Activated CD4-positive, alpha-beta T cell treated with anti-CD3 and anti-CD28 coated beads for 48 hours (primary cell): ENCODE measurements around the gene FGF16.
"Not testable (repeated sequence)": the region's sequence is repeated elsewhere in the genome, so short reads cannot be mapped to it uniquely, and the experiment has no call there.

ENCODE experiments used
- DNase-seq: peaks from one replicate; pipeline ENCODE4 v3.0.0-alpha.2; 2020

FGF16 gene

DNA sequence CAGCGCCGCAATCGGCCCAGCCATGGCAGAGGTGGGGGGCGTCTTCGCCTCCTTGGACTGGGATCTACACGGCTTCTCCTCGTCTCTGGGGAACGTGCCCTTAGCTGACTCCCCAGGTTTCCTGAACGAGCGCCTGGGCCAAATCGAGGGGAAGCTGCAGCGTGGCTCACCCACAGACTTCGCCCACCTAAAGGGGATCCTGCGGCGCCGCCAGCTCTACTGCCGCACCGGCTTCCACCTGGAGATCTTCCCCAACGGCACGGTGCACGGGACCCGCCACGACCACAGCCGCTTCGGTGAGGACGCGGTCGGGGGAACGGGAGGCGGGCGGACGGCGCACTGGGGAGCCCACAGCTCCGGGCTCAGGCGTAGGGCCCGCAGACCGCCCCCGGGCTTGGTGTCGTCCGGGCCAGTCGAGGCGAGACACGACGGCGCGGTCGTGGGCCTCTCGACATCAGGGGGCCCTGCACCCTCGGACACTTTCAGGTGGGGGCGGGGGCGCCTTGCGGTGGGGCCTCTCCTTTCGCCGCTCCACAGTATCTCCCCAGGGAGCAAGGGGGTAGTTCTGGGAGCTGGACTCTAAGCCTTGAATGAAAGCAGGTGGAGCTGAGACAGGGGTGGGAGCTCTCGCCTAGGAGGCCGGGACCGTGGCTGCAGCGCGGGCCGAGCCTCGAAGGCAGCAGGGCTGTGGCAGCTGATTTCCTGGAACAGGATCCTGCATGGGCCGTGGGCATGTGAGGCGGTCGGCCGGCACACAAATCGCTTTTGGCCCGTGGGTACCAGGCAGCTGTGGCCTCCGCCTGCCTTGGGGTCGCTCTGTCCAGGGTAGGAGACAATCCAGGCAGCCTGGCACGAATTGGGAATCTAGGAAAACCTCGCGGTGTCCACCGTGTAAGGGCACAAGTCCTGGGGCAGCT is 722 bp downstream of the FGF16 start:
- DNase-seq = peak; percentile 7

DNA sequence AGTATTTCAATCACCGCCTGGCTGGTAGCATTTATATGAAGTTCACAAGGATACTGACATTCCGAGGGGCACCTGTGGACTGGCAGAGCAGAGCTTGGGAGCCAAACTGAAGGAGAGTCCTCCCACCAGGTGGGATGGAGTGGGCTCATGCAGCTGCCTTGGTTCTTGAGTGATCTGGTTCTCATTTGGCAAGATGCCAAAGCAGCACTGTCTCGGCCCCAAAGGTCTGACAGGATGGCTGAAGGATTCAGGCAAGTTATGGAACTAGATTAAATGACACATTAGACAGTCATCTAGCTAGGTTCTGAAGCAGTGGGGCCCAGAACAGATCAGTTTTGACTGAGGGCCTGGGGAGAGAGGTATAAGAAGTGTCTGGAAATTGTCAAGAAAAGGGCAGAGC is 3.2 kb downstream of the FGF16 start:
- DNase-seq = no peak

DNA sequence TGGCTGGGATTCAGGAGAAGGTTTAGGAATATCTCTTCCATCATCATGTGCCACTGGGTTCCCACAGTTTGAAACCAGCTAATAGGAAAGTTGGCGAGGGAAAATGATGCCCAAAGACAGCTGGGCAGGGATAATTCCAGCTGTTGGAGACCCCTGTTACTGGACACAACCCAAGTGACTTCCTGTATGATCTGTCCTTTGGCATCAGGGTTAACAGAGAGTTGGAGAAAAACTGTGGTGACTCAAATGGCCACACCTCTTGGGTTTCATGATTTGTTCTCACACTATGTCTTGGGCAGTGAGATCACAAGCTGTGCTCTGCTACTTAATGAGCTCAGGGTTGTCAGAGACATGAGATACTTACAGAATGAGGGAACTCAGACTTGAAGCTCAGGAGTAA is 3.8 kb downstream of the FGF16 start:
- no peak for DNase-seq

DNA sequence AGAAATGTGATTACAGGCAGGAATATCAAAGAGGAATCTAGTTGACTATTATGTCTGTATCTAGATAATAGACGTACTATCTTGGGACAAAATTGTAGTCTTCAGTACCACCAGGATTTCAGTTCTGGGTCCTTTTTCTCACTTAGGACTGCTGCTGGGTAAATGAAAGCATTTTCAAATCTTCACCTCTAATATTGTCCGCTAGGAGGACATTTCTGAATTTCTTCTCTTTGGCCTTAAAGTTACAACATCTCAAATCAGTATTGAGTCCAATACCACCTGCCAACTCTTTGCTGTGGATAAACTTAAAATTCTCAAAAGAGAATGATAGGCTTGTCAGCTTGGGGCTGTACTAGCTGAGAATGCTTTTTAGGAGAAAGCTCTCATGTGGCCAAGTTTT is 6.0 kb downstream of the FGF16 start:
- DNase-seq = no peak

DNA sequence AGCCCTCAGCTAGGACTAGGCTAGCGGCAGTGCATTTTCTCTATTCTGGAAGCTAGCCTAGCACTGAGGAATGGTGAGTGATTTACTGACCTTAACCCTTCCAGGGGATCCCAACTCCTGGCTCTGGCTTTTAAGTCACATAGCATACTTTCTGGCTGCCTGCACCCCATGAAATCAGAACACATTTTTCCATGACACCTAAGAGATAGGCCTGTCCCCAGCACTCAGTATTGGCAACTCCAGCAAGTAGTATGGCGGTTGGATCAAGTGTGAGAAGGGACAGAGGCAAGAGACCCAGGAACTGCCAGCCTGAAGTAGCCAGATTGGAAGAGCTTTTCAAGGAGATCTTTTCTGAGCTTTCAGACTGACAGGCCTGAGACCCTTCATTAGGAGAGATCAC is 8.2 kb downstream of the FGF16 start:
- no peak for DNase-seq

DNA sequence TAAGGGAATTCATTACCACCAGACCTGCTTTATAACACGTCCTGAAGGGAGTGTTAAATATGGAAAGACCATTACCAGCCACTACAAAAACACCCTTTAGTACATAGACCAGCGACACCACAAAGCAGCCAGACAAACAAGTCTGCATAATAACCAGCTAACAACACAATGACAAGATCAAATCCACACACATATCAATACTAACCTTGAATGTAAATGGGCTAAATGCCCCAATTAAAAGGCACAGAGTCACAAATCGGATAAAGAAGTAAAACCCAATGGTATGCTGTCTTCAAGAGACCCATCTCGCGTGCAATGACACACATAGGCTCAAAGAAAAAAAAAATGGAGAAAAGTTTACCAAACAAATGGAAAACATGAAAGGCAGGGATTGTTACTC is 36.9 kb downstream of the FGF16 start:
- no peak for DNase-seq

DNA sequence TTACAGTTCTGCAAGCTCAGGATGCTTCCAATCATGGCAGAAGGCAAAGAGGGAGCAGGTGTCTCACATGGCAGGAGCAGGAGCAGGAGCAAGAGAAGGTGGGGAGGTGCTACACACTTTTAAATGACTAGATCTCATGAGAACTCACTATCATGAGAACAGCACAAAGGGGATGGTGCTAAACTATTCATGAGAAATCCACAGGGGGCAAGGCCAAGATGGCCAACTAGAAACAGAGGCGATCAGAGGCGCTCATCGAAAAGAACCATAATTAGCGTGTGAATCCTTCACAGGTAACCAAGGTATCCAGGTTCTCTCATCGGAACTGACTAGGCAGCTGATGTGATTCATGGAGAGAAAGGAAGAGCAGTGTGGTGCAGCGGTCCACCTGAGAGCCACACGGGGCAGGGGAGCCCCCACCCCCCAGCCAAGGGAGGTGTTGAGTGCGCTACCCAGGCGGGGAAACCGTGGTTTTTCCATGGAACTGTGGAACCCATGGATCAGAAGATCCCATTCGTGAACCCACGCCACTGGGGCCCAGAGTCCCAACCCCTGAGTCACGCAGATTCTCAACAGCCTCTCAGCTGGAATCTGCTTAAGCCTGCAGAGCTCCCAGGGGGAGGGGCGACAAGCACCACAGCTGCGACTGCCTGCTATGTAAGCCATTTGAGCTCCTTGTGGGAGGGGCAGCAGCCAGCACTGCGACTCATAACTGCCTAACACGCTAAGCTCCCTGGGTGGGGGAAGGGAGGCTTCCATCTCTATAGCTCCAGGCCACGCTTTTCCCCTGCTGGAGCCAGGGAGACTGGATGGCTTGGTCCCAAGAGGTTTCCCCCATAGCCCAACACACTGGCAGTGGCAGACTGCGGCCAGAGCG is 46.7 kb downstream of the FGF16 start:
- DNase-seq = no peak

DNA sequence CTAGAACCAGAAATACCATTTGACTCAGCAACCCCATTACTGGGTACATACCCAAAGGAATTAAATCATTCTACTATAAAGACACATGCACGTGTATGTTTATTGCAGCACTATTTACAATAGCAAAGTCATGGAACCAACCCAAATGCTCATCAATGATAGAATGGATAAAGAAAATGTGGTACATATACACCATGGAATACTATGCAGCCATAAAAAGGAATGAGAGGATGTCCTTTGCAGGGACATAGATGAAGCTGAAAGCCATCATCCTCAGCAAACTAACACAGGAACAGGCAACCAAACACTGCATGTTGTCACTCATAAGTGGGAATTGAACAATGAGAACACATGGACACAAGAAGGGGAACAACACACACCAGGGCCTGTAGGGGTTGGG is 53.0 kb downstream of the FGF16 start:
- DNase-seq = not testable (repeated sequence)

DNA sequence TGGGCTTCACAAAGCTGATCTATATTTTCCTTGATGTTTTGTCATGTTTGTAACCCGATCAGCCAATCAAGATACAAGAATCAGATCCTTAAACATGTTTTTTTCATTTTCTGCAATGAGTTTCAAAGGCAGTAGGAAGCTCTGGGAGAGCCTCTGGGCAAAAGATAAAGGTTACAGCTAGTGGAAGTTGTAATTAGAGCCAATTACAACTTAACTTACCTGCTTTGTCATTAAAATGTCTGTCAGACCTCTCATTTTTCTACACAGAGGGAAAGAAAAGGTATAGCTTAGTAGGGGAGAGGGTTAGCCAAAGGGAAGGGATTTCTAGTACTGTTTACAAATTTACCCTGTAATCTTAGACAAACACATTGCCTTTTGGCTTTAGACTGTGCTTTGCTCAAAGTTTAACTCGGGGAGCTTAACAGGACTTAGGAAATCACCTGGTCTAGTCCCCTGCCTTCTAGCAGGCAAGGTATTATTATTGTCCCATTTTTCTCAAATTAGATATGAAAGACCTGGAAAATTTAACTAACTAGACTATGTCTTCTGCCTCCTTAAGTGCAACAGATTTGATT is 55.8 kb downstream of the FGF16 start:
- DNase-seq = no peak

DNA sequence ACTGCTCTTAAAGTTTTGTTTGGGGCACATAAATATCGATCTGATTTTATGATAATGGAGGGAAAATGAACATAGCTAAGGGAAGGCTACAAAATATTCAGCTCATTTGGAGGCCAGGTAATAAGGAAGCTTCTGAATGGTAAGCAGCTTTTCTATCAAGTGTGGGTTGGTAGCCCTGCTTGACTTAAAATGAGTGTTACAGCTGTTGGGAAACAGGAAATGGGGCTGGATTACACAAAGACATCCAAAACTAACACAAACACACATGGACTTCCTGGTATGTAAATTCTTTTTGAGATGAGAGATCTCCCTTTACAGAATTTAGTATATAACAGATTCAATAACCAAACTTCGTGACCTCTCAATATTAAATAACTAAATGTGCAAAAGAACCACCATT is 58.0 kb downstream of the FGF16 start:
- DNase-seq = no peak
